HEK293 (cell line): ENCODE measurements around the gene PALM2AKAP2.

ENCODE experiments used
- CTCF ChIP-seq: fragments of 450-650 bp; formaldehyde crosslinking; IDR thresholded peaks from 2 replicates; pipeline ENCODE4 v1.5.1; 2016; ENCODE audit warnings: missing biosample characterization, missing genetic modification characterization
- GLI4 ChIP-seq: fragments of 450-650 bp; formaldehyde crosslinking; IDR thresholded peaks from 2 replicates; pipeline ENCODE4 v1.5.1; 2016; ENCODE audit warnings: missing biosample characterization, missing genetic modification characterization
- ZNF302 ChIP-seq: fragments of 450-650 bp; formaldehyde crosslinking; IDR thresholded peaks from 2 replicates; pipeline ENCODE4 v1.5.1; 2016; ENCODE audit warnings: missing biosample characterization, missing genetic modification characterization, low read depth

- TF ChIP-seq ZNF302 (tag by site-specific recombination) (no peak), GLI4 (tag by site-specific recombination) (no peak), CTCF (tag by site-specific recombination) (no peak)
Measured at GRCh38 chr9:109765830-109766229, 14.2 kb upstream of the PALM2AKAP2 start.
